ENCODE results near the gene NIBAN1.
"Not testable (repeated sequence)": the region's sequence is repeated elsewhere in the genome, so short reads cannot be mapped to it uniquely, and the experiment has no call there.

NIBAN1 gene

GRCh38 chr1:184972315-184973055, 1.8 kb downstream of the NIBAN1 start:
- no peak for DNase-seq (ENCODE audit: low spot score)

- DNase-seq (ENCODE audit: low spot score): no peak
Measured at GRCh38 chr1:184971522-184972265, 2.6 kb downstream of the NIBAN1 start.

- DNase-seq (ENCODE audit: low spot score): no peak
Measured at GRCh38 chr1:184970691-184971161, 3.6 kb downstream of the NIBAN1 start.

- no peak for DNase-seq (ENCODE audit: low spot score)
Measured at GRCh38 chr1:184966989-184967388, 7.3 kb downstream of the NIBAN1 start.

GRCh38 chr1:184965944-184966860, 8.1 kb downstream of the NIBAN1 start:
- DNase-seq (ENCODE audit: low spot score): no peak

GRCh38 chr1:184965439-184965838, 8.9 kb downstream of the NIBAN1 start:
- no peak for DNase-seq (ENCODE audit: low spot score)

GRCh38 chr1:184959626-184960025, 14.7 kb downstream of the NIBAN1 start:
- DNase-seq (ENCODE audit: low spot score): no peak

GRCh38 chr1:184958554-184959353, 15.6 kb downstream of the NIBAN1 start:
- DNase-seq (ENCODE audit: low spot score): no peak

- DNase-seq (ENCODE audit: low spot score): not testable (repeated sequence)
Measured at GRCh38 chr1:184957901-184958300, 16.4 kb downstream of the NIBAN1 start.

- no peak for DNase-seq (ENCODE audit: low spot score)
Measured at GRCh38 chr1:184956999-184957700, 17.2 kb downstream of the NIBAN1 start.

- DNase-seq (ENCODE audit: low spot score): no peak
Measured at GRCh38 chr1:184954232-184954995, 19.9 kb downstream of the NIBAN1 start.

GRCh38 chr1:184953600-184954219, 20.6 kb downstream of the NIBAN1 start:
- no peak for DNase-seq (ENCODE audit: low spot score)

- no peak for DNase-seq (ENCODE audit: low spot score)
Measured at GRCh38 chr1:184952428-184952827, 21.9 kb downstream of the NIBAN1 start.

GRCh38 chr1:184951788-184952187, 22.5 kb downstream of the NIBAN1 start:
- DNase-seq (ENCODE audit: low spot score): no peak

- no peak for DNase-seq (ENCODE audit: low spot score)
Measured at GRCh38 chr1:184950906-184951305, 23.4 kb downstream of the NIBAN1 start.

- DNase-seq (ENCODE audit: low spot score): no peak
Measured at GRCh38 chr1:184950227-184950626, 24.1 kb downstream of the NIBAN1 start.

GRCh38 chr1:184947497-184948256, 26.6 kb downstream of the NIBAN1 start:
- no peak for DNase-seq (ENCODE audit: low spot score)

- no peak for DNase-seq (ENCODE audit: low spot score)
Measured at GRCh38 chr1:184945678-184946412, 28.5 kb downstream of the NIBAN1 start.

Measured in ecto neural progenitor cell (in vitro differentiated cells).